ENCODE data around the gene NEMP2.

DNA sequence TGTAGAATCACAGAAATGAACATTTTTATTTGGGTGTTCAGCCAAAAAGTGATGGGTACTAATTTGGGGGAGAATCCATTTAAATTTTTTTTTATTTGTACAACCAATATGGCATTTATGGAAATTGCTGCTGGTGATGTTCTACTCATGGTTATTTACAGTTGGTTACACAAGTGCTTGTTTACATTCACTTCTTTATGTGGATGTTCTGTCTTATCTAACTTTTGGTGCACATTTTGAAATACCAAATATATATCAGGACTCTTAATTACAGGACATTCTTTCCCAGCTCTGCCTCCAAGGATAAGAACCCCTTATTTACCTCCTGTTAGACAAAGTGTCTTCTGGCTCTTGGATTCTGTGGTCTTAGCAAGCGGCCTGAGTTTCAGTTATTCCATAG is 35.2 kb downstream of the NEMP2 start:
- TF ChIP-seq, protein P1, sequence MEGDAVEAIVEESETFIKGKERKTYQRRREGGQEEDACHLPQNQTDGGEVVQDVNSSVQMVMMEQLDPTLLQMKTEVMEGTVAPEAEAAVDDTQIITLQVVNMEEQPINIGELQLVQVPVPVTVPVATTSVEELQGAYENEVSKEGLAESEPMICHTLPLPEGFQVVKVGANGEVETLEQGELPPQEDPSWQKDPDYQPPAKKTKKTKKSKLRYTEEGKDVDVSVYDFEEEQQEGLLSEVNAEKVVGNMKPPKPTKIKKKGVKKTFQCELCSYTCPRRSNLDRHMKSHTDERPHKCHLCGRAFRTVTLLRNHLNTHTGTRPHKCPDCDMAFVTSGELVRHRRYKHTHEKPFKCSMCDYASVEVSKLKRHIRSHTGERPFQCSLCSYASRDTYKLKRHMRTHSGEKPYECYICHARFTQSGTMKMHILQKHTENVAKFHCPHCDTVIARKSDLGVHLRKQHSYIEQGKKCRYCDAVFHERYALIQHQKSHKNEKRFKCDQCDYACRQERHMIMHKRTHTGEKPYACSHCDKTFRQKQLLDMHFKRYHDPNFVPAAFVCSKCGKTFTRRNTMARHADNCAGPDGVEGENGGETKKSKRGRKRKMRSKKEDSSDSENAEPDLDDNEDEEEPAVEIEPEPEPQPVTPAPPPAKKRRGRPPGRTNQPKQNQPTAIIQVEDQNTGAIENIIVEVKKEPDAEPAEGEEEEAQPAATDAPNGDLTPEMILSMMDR (conservative IDR thresholded peaks at IDR 0.05): no peak
- no peak for TF ChIP-seq EZH2 (IDR thresholded peaks at IDR 0.05; ENCODE audit: low read depth)
